Caco-2 (cell line): Measurements from ENCODE around the gene SPRN. TPM values are rescaled to one million over a fixed set of nuclear protein-coding genes. Genes with fewer than 3 reads are reported as not detected.

Experiments
- BruUV-seq: library from RNA; stranded (reverse); fragments of 400-500 nt; replicated peaks from 2 replicates; lab custom pipeline; 2021; lab: Mats Ljungman, UMichigan
- CTCF ChIA-PET: fragments of 300-600 bp; sonication (Branson Sonifier 250); formaldehyde crosslinking; loops from one replicate; lab custom pipeline; 2022; ENCODE audit warnings: antibody characterized with exemption; lab: Charles Lee
- POLR2A ChIA-PET: fragments of 300-600 bp; sonication (Branson Sonifier 250); formaldehyde crosslinking; loops from one replicate; lab custom pipeline; 2022; ENCODE audit warnings: antibody characterized with exemption; lab: Charles Lee
- DNase-seq, 2 experiments: peaks; one replicate each; pipeline versions ENCODE4 v3.0.0 to v3.0.0-alpha.2; 2020 to 2022
- H3K27me3 ChIP-seq: replicated peaks from 2 replicates; pipeline ENCODE4 v1.6.0; 2011; ENCODE audit warnings: low read length; ENCODE audit not compliant: control insufficient read depth, insufficient read depth
- H3K36me3 ChIP-seq: 2 replicates; pipeline ENCODE4 v1.5.1; 2011; ENCODE audit warnings: low read length; ENCODE audit not compliant: control insufficient read depth, insufficient read depth
- H3K4me1 ChIP-seq: fragments of 250-450 bp; sonication (Bioruptor Pico); 2 replicates; pipeline ENCODE4 v1.5.1; 2020; ENCODE audit warnings: mild to moderate bottlenecking
- H3K4me3 ChIP-seq: 2 replicates; pipeline ENCODE4 v1.5.1; 2011; ENCODE audit warnings: low read depth, mild to moderate bottlenecking, control low read depth, low read length
- H3K9me3 ChIP-seq: fragments of 250-450 bp; sonication (Bioruptor Pico); 2 replicates; pipeline ENCODE4 v1.5.1; 2020; ENCODE audit warnings: mild to moderate bottlenecking, moderate library complexity
- H3K27ac Mint-ChIP-seq: one replicate; pipeline ENCODE4 v1.8.0; 2022; ENCODE audit warnings: mixed read lengths; ENCODE audit not compliant: unreplicated experiment
- H3K27me3 Mint-ChIP-seq: one replicate; pipeline ENCODE4 v1.8.0; 2022; ENCODE audit warnings: mixed read lengths; ENCODE audit not compliant: insufficient read depth, unreplicated experiment
- H3K36me3 Mint-ChIP-seq: one replicate; pipeline ENCODE4 v1.8.0; 2022; ENCODE audit warnings: mild to moderate bottlenecking, mixed read lengths; ENCODE audit not compliant: insufficient read depth, unreplicated experiment
- H3K4me1 Mint-ChIP-seq: one replicate; pipeline ENCODE4 v1.8.0; 2022; ENCODE audit warnings: low read depth, mixed read lengths; ENCODE audit not compliant: unreplicated experiment
- H3K4me3 Mint-ChIP-seq: one replicate; pipeline ENCODE4 v1.8.0; 2022; ENCODE audit warnings: mild to moderate bottlenecking, moderate library complexity, mixed read lengths; ENCODE audit not compliant: unreplicated experiment
- H3K9me3 Mint-ChIP-seq: one replicate; pipeline ENCODE4 v1.8.0; 2022; ENCODE audit warnings: mixed read lengths; ENCODE audit not compliant: unreplicated experiment
- intact Hi-C: fragments of 100-400 bp; cut with micrococcal nuclease; formaldehyde crosslinking; loops from one replicate; pipeline ENCODE4 v1.10.0; 2022; ENCODE audit not compliant: unreplicated experiment
- total RNA-seq: library from RNA; stranded (reverse); gene quantifications from 2 replicates; pipeline ENCODE4 v1.2.3, GENCODE V29; 2022
- TF ChIP-seq, protein P1 (sequence below), 2 experiments: fragments of 200-600 bp in 1 of 2; IDR thresholded peaks; 1 replicate in 1 of 2; 2 replicates in 1 of 2; pipeline versions ENCODE4 v1.5.1 to v1.8.0; 2011 to 2022; ENCODE audit warnings: antibody characterized with exemption in 1 of 2, control low read depth in 1 of 2, inconsistent platforms in 1 of 2, low read depth in 1 of 2, low read length in 1 of 2, mild to moderate bottlenecking in 1 of 2, moderate library complexity in 1 of 2; ENCODE audit not compliant: insufficient read depth in 1 of 2, severe bottlenecking in 1 of 2, unreplicated experiment in 1 of 2

SPRN gene
- total RNA-seq, 1 experiment from 2014 or later = not detected

DNA sequence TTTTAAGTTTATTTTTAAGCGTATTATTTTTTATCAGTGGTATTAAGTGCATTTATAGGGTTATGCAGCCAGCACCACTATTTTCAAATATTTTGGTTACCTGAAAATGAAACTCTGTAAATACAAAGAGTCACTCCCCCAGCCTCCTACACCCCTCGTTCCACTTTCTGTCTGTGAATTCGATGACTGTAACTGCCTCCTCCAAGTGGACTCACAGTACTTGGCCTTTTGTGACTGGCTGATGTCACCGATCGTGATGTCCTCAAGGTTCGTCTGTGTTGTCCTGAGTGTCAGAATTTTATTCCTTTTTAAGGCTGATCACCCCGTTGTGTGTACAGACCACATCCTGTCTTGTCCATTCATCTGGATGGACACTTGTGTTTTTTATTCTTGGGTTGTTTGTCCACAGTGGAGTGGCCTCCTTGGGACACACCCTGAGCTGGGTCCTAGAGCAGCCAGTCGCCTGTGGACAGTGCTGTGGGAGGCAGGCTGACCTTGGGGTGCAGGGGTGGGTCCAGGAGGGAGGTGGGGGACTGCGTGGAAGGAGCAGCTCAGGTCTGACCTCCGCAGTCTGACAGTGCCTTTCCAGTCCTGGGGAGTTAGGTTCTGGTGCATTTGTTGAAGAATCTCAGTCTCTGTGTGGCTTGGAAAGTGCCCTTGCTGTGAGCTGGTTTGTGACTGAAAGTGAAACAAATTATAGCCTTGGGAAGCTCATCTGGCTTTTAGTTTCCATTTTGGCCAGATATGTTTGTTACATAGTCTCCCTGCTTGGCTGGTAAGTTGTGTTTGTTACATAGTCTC, 23.6 kb downstream of the SPRN start:
- no peak overlapping the region for H3K27ac Mint-ChIP-seq
- BruUV-seq = no TSS peak
- H3K36me3 ChIP-seq = peaks cover 3% of the 10 kb centered on the region; the same call in 1 of the 2 replicates
- H3K4me3 ChIP-seq = no peak overlapping the region
- no peaks in the 10 kb centered on the region for H3K4me1 ChIP-seq
- TF ChIP-seq, protein P1, sequence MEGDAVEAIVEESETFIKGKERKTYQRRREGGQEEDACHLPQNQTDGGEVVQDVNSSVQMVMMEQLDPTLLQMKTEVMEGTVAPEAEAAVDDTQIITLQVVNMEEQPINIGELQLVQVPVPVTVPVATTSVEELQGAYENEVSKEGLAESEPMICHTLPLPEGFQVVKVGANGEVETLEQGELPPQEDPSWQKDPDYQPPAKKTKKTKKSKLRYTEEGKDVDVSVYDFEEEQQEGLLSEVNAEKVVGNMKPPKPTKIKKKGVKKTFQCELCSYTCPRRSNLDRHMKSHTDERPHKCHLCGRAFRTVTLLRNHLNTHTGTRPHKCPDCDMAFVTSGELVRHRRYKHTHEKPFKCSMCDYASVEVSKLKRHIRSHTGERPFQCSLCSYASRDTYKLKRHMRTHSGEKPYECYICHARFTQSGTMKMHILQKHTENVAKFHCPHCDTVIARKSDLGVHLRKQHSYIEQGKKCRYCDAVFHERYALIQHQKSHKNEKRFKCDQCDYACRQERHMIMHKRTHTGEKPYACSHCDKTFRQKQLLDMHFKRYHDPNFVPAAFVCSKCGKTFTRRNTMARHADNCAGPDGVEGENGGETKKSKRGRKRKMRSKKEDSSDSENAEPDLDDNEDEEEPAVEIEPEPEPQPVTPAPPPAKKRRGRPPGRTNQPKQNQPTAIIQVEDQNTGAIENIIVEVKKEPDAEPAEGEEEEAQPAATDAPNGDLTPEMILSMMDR (IDR thresholded peaks at IDR 0.05; ENCODE audit: insufficient read depth in 1 of 2, low read depth in 1 of 2, low read length in 1 of 2, severe bottlenecking in 1 of 2, unreplicated experiment in 1 of 2) = no peak
- H3K27me3 Mint-ChIP-seq = no peaks in the 10 kb centered on the region
- CTCF ChIA-PET = no interaction called here
- intact Hi-C loops = no loop called here
- H3K36me3 Mint-ChIP-seq = peaks cover 82% of the 10 kb centered on the region
- H3K9me3 ChIP-seq = no peaks in the 10 kb centered on the region
- peaks cover 7% of the 10 kb centered on the region for H3K4me1 Mint-ChIP-seq
- no peak for DNase-seq
- H3K9me3 Mint-ChIP-seq = no peaks in the 10 kb centered on the region
- POLR2A ChIA-PET = no interaction called here
- no peaks in the 10 kb centered on the region for H3K27me3 ChIP-seq
- H3K4me3 Mint-ChIP-seq = no peak overlapping the region

DNA sequence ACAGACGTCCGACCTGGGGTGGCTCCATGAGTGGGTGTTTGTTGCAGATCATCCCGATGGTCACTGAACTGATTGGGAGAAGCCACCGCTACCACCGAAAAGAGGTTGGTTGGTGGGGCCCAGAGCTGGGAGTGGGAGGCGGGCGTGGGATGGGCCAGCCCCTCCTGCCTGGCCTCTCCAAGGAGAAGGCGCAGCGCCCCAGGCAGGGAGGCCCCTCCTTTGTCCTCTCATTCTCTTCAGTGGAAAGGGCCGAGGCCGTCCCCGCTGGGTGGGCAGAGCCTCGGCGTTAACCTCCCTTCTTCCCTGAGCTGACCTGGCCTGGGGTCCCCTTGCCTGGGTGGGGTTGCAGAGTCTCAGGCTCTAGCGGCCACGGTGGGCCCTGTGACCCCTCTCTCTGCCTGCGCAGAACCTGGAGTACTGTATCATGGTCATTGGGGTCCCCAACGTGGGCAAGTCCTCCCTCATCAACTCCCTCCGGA, 25.3 kb downstream of the SPRN start:
- TF ChIP-seq, protein P1 (IDR thresholded peaks at IDR 0.05; ENCODE audit: insufficient read depth in 1 of 2, low read depth in 1 of 2, low read length in 1 of 2, severe bottlenecking in 1 of 2, unreplicated experiment in 1 of 2) = no peak
- no peak overlapping the region for H3K4me3 Mint-ChIP-seq
- H3K9me3 Mint-ChIP-seq = no peaks in the 10 kb centered on the region
- ChIA-PET POLR2A (no interaction called here), CTCF (no interaction called here)
- H3K27me3 Mint-ChIP-seq = no peaks in the 10 kb centered on the region
- peaks cover 79% of the 10 kb centered on the region for H3K36me3 Mint-ChIP-seq
- H3K27ac Mint-ChIP-seq = no peak overlapping the region
- H3K36me3 ChIP-seq = peaks cover 3% of the 10 kb centered on the region; the same call in 1 of the 2 replicates
- BruUV-seq = no TSS peak
- intact Hi-C loops = no loop called here
- no peak overlapping the region for H3K4me3 ChIP-seq
- H3K9me3 ChIP-seq = no peaks in the 10 kb centered on the region
- no peak for DNase-seq
- no peaks in the 10 kb centered on the region for H3K4me1 Mint-ChIP-seq
- 0 out of 2 replicates have a peak, but pooled peaks cover 4% of the 10 kb centered on the region for H3K4me1 ChIP-seq
- H3K27me3 ChIP-seq = no peaks in the 10 kb centered on the region

GRCh38 chr10:133397938-133398337, 26.5 kb downstream of the SPRN start:
- Histone ChIP-seq H3K9me3 (no peaks in the 10 kb centered on the region), H3K4me1 (0 out of 2 replicates have a peak, but pooled peaks cover 4% of the 10 kb centered on the region), H3K4me3 (no peak overlapping the region), H3K27me3 (no peaks in the 10 kb centered on the region), H3K36me3 (peaks cover 3% of the 10 kb centered on the region; the same call in 1 of the 2 replicates)
- DNase-seq = no peak
- intact Hi-C loops = no loop called here
- Mint-ChIP-seq H3K36me3 (peaks cover 80% of the 10 kb centered on the region), H3K27ac (no peak overlapping the region), H3K9me3 (no peaks in the 10 kb centered on the region), H3K27me3 (no peaks in the 10 kb centered on the region), H3K4me1 (no peaks in the 10 kb centered on the region), H3K4me3 (no peak overlapping the region)
- POLR2A ChIA-PET = no interaction called here
- TF ChIP-seq, protein P1 (IDR thresholded peaks at IDR 0.05; ENCODE audit: insufficient read depth in 1 of 2, low read depth in 1 of 2, low read length in 1 of 2, severe bottlenecking in 1 of 2, unreplicated experiment in 1 of 2) = no peak
- CTCF ChIA-PET = no interaction called here
- no TSS peak for BruUV-seq
